HEK293T (cell line): ENCODE results near the gene UAP1L1.

Experiments used
- FOXK2 ChIP-seq: fragments of 450-650 bp; IDR thresholded peaks from 2 replicates; pipeline ENCODE4 v1.6.1; 2016; ENCODE audit warnings: mild to moderate bottlenecking
- NFRKB ChIP-seq: fragments of 450-650 bp; IDR thresholded peaks from 2 replicates; pipeline ENCODE4 v1.6.1; 2016; ENCODE audit warnings: mild to moderate bottlenecking, moderate library complexity
- SP1 ChIP-seq: fragments of 450-650 bp; IDR thresholded peaks from 2 replicates; pipeline ENCODE4 v1.6.1; 2017
- SUZ12 ChIP-seq: fragments of 450-650 bp; IDR thresholded peaks from 2 replicates; pipeline ENCODE4 v1.6.1; 2016; ENCODE audit warnings: mild to moderate bottlenecking
- TARDBP ChIP-seq: fragments of 450-650 bp; IDR thresholded peaks from 2 replicates; pipeline ENCODE4 v1.6.1; 2016
- ZNF384 ChIP-seq: fragments of 450-650 bp; IDR thresholded peaks from 2 replicates; pipeline ENCODE4 v1.6.1; 2016

DNA sequence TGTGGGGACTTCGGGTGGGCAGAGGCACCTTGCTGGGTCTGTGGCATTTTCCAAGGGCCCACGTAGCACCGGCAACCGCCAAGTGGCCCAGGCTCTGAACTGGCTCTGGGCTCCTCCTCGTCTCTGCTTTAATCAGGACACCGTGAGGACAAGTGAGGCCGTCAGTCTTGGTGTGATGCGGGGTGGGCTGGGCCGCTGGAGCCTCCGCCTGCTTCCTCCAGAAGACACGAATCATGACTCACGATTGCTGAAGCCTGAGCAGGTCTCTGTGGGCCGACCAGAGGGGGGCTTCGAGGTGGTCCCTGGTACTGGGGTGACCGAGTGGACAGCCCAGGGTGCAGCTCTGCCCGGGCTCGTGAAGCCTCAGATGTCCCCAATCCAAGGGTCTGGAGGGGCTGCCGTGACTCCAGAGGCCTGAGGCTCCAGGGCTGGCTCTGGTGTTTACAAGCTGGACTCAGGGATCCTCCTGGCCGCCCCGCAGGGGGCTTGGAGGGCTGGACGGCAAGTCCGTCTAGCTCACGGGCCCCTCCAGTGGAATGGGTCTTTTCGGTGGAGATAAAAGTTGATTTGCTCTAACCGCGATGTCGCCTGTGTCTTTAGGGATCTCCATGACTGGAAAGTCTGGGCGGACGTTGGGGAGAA lies 31.4 kb downstream of the UAP1L1 start:
- TF ChIP-seq FOXK2 (no peak), SUZ12 (no peak), TARDBP (no peak), ZNF384 (no peak), SP1 (no peak), NFRKB (no peak)
